ENCODE data around the gene LPAR5.
A peak's percentile ranks its signal among the peaks of the same experiment; 100 is the strongest.

The LPAR5 gene

GRCh38 chr12:6639151-6639801 lies 3.5 kb upstream of the LPAR5 start:
- no peak for DNase-seq (ENCODE audit: low read depth, low spot score)

GRCh38 chr12:6638305-6638704 lies 2.5 kb upstream of the LPAR5 start:
- no peak for DNase-seq (ENCODE audit: low read depth, low spot score)

DNA sequence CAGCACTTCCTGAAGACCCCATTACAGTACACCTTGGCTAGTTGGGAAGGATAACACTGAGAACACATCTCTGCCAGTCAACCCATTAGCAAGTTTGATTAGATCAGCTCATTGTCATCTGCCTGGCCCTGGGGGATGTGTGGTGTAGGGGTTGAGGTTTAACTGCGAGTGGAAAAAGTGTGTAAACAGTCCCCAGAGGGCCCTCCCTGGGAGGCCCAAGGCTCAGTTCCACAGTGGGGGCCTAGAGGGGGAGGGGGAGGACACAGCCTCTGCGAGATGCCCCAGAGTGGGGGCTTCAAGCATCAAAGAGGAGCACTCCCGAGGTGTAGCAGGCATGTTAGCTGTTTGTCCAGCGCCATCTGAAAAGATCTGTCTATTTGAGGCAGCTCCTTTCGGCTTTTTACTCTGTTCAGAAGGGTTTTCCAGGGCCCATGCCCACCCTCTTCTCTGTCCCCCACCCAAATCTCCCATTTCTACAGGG lies 344 bp downstream of the LPAR5 start:
- peak; percentile 44 for DNase-seq (ENCODE audit: low read depth, low spot score)

DNA sequence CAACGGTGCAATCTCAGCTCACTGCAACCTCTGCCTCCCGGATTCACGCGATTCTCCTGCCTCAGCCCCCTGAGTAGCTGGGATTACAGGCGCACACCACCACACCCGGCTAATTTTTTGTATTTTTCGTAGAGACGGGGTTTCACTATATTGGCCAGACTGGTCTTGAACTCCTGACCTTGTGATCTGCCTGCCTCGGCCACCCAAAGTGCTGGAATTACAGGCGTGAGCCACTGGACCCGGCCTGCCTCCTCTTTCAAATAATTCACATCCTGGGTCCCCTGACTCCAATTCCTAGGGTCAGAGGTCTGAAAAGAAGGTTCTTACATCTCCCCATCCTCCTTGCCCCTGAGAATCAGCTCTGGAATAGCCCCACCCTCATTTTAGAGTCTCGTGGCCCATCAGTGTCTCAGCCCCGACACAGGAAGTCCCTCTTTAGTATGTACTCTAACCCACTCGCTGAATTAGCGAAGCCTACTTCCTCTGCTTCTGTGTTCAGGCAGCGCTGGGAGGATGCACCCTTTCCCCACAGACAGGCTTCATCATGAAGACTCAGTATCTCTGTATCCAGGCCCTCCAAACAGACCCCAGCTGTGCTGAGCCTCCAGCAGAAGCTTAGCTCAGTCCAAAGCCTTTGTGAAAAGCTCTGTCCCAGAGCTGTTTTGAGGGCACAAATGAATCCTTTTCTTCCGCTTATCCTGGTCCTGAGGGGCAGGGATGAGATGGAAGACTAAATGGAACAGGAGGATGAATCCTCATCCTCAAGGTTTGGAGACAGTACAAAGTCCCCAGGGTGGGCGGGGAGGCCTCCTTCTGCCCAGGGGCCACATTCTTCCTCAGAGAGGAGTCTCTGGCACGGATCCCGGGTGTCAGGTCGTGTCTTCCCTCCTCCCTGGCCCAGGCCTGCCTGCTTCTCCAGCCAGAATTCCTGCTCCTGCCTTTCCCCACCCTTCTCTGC lies 3.5 kb downstream of the LPAR5 start:
- no peak for DNase-seq (ENCODE audit: low read depth, low spot score)

DNA sequence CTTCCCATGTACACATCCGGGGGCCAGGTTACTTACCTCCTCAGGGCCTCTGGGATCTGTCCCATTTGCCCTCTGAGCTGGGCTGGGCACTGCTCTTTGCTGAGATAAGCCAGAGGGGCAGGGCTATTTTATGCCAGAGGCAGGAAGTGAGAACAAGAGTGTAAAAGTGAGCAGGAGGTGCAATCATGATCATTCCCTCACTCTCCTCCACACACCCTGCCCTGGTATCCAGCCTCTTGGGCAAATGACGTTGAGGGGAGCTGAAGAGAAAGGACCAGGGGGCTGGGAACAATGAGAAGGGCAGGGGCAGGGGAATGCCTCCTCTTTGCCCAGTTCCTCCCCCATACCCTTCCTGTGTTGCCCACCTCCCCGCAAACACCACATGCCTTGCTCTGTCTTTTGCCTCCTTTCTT lies 4.2 kb downstream of the LPAR5 start:
- no peak for DNase-seq (ENCODE audit: low read depth, low spot score)

DNA sequence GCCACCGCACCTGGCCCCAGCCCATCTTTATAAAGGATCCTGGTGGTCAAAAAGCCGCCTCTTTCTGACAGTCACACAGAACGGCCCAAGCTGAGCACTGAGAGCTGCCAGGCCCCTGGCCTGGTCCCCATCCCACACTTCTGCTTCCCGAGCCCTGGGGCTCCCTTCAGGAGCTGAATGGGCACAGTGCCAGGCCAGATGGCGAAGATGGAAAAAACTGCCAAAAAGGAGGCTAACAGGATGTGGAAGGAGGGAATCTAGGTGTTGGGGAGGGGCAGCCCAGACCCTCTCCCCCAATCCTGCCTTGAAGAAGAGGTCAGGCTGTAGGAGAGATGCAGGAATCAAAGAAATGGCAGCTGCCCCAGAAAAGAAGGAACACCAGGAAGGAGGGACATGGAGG lies 5.0 kb downstream of the LPAR5 start:
- no peak for DNase-seq (ENCODE audit: low read depth, low spot score)

DNA sequence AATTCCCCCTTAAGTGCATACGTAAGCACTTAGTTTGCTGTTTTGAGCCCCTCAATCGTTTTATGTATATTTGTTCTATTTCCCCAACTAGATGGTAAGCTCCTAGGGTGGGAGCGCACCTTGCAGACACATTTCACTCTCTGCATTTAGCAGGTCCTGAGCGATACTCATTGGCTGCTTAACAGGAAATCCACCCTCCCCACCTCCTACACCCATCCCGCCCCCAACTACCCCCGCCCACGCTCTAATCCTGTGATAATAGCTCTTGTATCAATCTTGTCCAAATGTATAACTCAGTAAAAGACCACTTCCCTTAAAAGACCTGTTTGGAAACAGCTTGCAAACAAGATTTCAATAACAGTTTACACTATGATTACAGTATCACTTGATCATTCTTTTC lies 8.1 kb downstream of the LPAR5 start:
- no peak for DNase-seq (ENCODE audit: low read depth, low spot score)

DNA sequence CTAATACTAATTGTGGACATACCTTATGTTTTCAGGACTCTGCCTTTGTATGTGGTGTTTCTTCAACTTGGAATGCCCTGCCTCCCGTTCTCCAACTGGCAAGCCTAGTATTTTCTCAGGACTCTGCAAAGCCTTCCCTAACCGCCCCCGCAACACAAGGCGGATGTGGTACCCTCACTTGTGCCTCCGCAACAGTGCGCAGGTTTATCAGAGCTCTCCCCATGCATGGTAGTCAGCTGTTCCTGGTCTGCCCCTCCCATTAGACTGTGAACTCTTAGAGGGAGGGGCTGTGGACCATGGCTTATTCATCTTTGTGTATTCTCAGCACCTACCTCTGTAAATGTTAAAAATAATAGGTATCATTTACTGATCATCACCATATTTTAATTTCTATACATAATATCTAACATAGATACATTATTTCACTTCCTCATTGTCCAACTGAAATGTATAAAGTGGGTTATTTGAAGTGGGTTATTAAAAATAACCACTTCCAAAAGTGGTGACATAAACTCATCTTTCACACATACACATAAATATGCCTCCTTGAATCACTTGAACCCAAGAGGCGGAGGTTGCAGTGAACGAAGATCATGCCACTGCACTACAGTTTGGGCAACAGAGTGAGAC lies 9.0 kb downstream of the LPAR5 start:
- no peak for DNase-seq (ENCODE audit: low read depth, low spot score)

GRCh38 chr12:6620885-6621274 lies 14.9 kb downstream of the LPAR5 start:
- DNase-seq (ENCODE audit: low read depth, low spot score): no peak

DNA sequence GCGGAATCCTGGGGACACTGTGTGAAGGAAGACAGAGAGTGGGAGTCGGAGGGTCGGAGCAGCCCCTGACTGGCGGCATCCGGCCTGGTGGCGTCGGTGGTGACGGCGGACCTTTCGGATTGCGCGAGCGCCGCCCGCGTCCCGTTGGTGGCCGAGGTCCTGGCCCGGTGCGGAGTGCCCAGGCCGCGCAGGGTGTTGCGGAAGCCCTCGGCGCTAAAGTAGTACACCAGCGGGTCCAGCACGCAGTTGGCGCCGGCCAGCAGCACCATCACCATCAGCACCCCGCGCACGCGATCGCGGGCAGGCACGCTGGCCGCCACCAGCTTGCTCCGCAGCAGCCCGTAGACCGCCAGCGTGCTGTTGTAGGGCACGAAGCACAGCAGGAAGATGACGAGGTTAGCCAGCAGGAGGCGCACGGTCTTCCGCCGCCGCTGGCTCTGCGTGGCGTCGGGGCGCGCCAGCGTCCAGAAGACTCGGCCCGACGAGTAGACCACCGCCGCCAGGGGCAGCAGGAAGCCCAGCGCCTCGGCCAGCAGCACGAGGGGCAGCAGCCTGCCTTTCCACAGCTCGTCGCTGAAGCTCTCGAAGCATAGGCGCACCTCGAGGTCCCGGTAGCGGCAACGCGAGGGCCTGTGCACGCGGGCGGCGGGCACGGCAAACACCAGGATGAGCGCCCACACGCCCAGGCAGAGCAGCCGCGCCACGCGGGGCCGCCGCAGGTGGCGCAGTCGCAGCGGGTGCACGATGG lies 15.4 kb downstream of the LPAR5 start:
- no peak for DNase-seq (ENCODE audit: low read depth, low spot score)

DNA sequence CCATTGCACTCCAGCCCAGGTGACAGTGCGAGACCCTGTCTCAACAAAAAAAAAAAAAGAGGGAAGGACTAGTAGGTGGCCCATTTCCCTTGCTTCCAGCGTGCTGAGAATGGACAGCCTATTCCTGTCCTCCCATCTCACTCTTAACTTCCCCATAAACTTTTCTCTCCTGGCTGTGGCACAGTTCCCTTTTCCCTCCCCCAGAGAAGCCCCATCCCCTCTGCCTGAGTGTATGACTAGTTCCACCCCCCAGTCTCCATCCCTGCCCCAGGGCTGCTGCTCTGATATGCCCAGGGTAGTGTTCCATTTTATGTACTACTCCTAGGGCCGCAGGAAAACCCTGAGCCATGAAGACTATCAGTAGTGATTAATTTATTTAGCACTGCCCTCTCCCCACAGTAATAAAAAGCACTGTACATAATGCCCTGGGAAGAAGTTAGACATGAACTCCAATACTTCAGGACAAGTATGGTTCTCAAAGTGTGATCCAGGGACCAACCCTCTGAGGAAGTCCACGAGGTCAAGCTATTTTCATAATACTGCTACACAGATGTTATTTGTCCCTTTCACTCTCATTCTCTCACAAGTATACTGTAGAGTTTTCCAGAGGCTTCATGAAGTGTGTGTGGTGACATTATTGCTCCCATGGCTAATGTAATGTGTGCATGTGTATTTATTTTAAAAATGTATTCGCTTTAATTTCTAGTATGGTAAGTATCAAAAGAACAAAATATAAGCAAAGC lies 17.1 kb downstream of the LPAR5 start:
- DNase-seq (ENCODE audit: low read depth, low spot score): no peak

- no peak for DNase-seq (ENCODE audit: low read depth, low spot score)
Measured at GRCh38 chr12:6615802-6616201, 20.0 kb downstream of the LPAR5 start.

- DNase-seq (ENCODE audit: low read depth, low spot score): no peak
Measured at GRCh38 chr12:6614513-6615172, 21.1 kb downstream of the LPAR5 start.

GRCh38 chr12:6613776-6614512 lies 21.8 kb downstream of the LPAR5 start:
- no peak for DNase-seq (ENCODE audit: low read depth, low spot score)

GRCh38 chr12:6613015-6613775 lies 22.6 kb downstream of the LPAR5 start:
- DNase-seq (ENCODE audit: low read depth, low spot score): no peak

DNA sequence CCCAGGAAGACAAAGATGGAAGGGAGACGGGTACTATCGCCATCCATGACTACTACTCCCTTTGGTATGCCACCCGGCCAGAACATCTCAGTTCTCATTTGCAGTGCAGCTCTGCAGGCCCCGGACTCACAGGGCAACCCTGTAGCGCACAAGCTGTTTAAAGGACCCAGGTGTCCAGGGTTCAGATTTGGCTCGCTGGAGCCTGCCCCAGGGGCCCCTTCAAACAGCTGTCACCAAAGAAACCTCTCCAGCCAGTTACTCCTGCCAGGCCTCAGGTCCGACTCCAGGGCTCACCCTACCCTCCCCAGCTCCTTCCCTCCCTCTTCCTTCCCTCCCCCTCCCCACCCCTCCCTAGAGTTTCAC lies 23.1 kb downstream of the LPAR5 start:
- no peak for DNase-seq (ENCODE audit: low read depth, low spot score)

GRCh38 chr12:6612247-6612646 lies 23.5 kb downstream of the LPAR5 start:
- DNase-seq (ENCODE audit: low read depth, low spot score): no peak

- DNase-seq (ENCODE audit: low read depth, low spot score): no peak
Measured at GRCh38 chr12:6608592-6609281, 27.0 kb downstream of the LPAR5 start.
